Mucosa of rectum (tissue), 2 donors: ENCODE results near the gene HLA-C.
"Not testable (repeated sequence)": the region's sequence is repeated elsewhere in the genome, so short reads cannot be mapped to it uniquely, and the experiment has no call there.

Source experiments
- H3K27ac ChIP-seq, 2 donors: one replicate each; pipeline ENCODE4 v1.7.0; 2013; ENCODE audit warnings: inconsistent platforms in 2 of 2, low read depth in 2 of 2, low read length in 2 of 2
- H3K27me3 ChIP-seq, 2 donors: one replicate each; pipeline ENCODE4 v1.7.0; 2013; ENCODE audit warnings: low read length in 2 of 2; ENCODE audit not compliant: control insufficient read depth in 2 of 2, insufficient read depth in 2 of 2
- H3K36me3 ChIP-seq, 2 donors: one replicate each; pipeline ENCODE4 v1.7.0; 2013; ENCODE audit warnings: low read length in 2 of 2; ENCODE audit not compliant: control insufficient read depth in 2 of 2, insufficient read depth in 2 of 2
- H3K4me1 ChIP-seq, 2 donors: one replicate each; pipeline ENCODE4 v1.7.0; 2013; ENCODE audit warnings: low read length in 2 of 2, mild to moderate bottlenecking in 1 of 2; ENCODE audit not compliant: control insufficient read depth in 2 of 2, insufficient read depth in 2 of 2
- H3K4me3 ChIP-seq, 2 donors: one replicate each; pipeline ENCODE4 v1.7.0; 2013; ENCODE audit warnings: low read length in 2 of 2
- H3K9ac ChIP-seq, 2 donors: one replicate each; pipeline ENCODE4 v1.7.0; 2013; ENCODE audit warnings: low read length in 2 of 2, low read depth in 1 of 2, mild to moderate bottlenecking in 1 of 2
- H3K9me3 ChIP-seq, 2 donors: one replicate each; pipeline ENCODE4 v1.7.0; 2013; ENCODE audit warnings: low read length in 2 of 2; ENCODE audit not compliant: control insufficient read depth in 2 of 2
- donor health status: healthy.
- donor health status: Normal muscosa, but diverticular disease.

HLA-C gene

GRCh38 chr6:31299947-31300346 lies 28.1 kb upstream of the HLA-C start:
- no peak overlapping the region for H3K9ac ChIP-seq
- H3K9me3 ChIP-seq, result no peaks in the 10 kb centered on the region
- no peaks in the 10 kb centered on the region for H3K4me1 ChIP-seq
- no peak overlapping the region for H3K4me3 ChIP-seq
- no peaks in the 10 kb centered on the region for H3K36me3 ChIP-seq
- H3K27me3 ChIP-seq, result peaks cover 4% of the 10 kb centered on the region in 2 donors
- no peak overlapping the region for H3K27ac ChIP-seq

- peaks cover 4% of the 10 kb centered on the region in 2 donors for H3K27me3 ChIP-seq
- no peaks in the 10 kb centered on the region for H3K4me1 ChIP-seq
- no peaks in the 10 kb centered on the region for H3K9me3 ChIP-seq
- no peak overlapping the region for H3K9ac ChIP-seq
- H3K27ac ChIP-seq, result no peak overlapping the region
- H3K4me3 ChIP-seq, result no peak overlapping the region
- no peaks in the 10 kb centered on the region for H3K36me3 ChIP-seq
Observed at GRCh38 chr6:31299511-31299910, 27.6 kb upstream of the HLA-C start.

GRCh38 chr6:31294056-31294455 lies 22.2 kb upstream of the HLA-C start:
- H3K36me3 ChIP-seq, result no peaks in the 10 kb centered on the region
- H3K4me3 ChIP-seq, result no peak overlapping the region
- H3K27me3 ChIP-seq, result peaks cover 0 to 4% of the 10 kb centered on the region in 2 donors
- H3K9me3 ChIP-seq, result no peaks in the 10 kb centered on the region
- no peak overlapping the region for H3K9ac ChIP-seq
- no peak overlapping the region for H3K27ac ChIP-seq
- H3K4me1 ChIP-seq, result no peaks in the 10 kb centered on the region

- Histone ChIP-seq H3K27me3 (peaks cover 0 to 4% of the 10 kb centered on the region in 2 donors), H3K27ac (no peak overlapping the region), H3K4me1 (no peaks in the 10 kb centered on the region)
Observed at GRCh38 chr6:31293343-31293742, 21.5 kb upstream of the HLA-C start.

GRCh38 chr6:31289788-31290187 lies 17.9 kb upstream of the HLA-C start:
- no peak overlapping the region for H3K4me3 ChIP-seq
- H3K27me3 ChIP-seq, result peaks cover 0 to 5% of the 10 kb centered on the region in 2 donors
- H3K9ac ChIP-seq, result no peak overlapping the region
- H3K4me1 ChIP-seq, result no peaks in the 10 kb centered on the region
- no peaks in the 10 kb centered on the region for H3K36me3 ChIP-seq
- no peaks in the 10 kb centered on the region for H3K9me3 ChIP-seq
- H3K27ac ChIP-seq, result no peak overlapping the region

More at GRCh38 chr6:31293343-31293742, 21.5 kb upstream of the HLA-C start:
- H3K9me3 ChIP-seq, result no peaks in the 10 kb centered on the region
- H3K9ac ChIP-seq, result no peak overlapping the region
- H3K4me3 ChIP-seq, result no peak overlapping the region
- no peaks in the 10 kb centered on the region for H3K36me3 ChIP-seq

GRCh38 chr6:31287619-31288018 lies 15.7 kb upstream of the HLA-C start:
- H3K9me3 ChIP-seq, result no peaks in the 10 kb centered on the region
- no peak overlapping the region for H3K27ac ChIP-seq
- H3K27me3 ChIP-seq, result peaks cover 0 to 5% of the 10 kb centered on the region in 2 donors
- H3K36me3 ChIP-seq, result no peaks in the 10 kb centered on the region
- H3K4me1 ChIP-seq, result no peaks in the 10 kb centered on the region
- H3K4me3 ChIP-seq, result no peak overlapping the region
- no peak overlapping the region for H3K9ac ChIP-seq

- Histone ChIP-seq H3K27ac (no peak overlapping the region), H3K4me1 (no peaks in the 10 kb centered on the region), H3K9ac (no peak overlapping the region), H3K4me3 (no peak overlapping the region), H3K9me3 (no peaks in the 10 kb centered on the region), H3K27me3 (peaks cover 0 to 5% of the 10 kb centered on the region in 2 donors), H3K36me3 (no peaks in the 10 kb centered on the region)
Observed at GRCh38 chr6:31285982-31286381, 14.1 kb upstream of the HLA-C start.

- no peaks in the 10 kb centered on the region for H3K4me1 ChIP-seq
- H3K9me3 ChIP-seq, result no peaks in the 10 kb centered on the region
- H3K27ac ChIP-seq, result no peak overlapping the region
- no peak overlapping the region for H3K9ac ChIP-seq
- H3K36me3 ChIP-seq, result no peaks in the 10 kb centered on the region
- no peak overlapping the region for H3K4me3 ChIP-seq
- H3K27me3 ChIP-seq, result peaks cover 0 to 5% of the 10 kb centered on the region in 2 donors
Observed at GRCh38 chr6:31285486-31285885, 13.6 kb upstream of the HLA-C start.

GRCh38 chr6:31279647-31280046 lies 7.8 kb upstream of the HLA-C start:
- H3K9me3 ChIP-seq, H3K4me3 ChIP-seq, H3K27ac ChIP-seq, H3K4me1 ChIP-seq, H3K36me3 ChIP-seq, H3K9ac ChIP-seq, H3K27me3 ChIP-seq: not testable (repeated sequence)

- H3K27ac ChIP-seq, result peak overlapping the region; percentile 89 to 92
- peak overlapping the region; percentile 79 to 80 for H3K4me3 ChIP-seq
- H3K9ac ChIP-seq, result peak overlapping the region; percentile 80 to 83
- H3K27me3 ChIP-seq, result no peaks in the 10 kb centered on the region
- no peaks in the 10 kb centered on the region for H3K9me3 ChIP-seq
- peaks cover 9 to 20% of the 10 kb centered on the region in 2 donors for H3K36me3 ChIP-seq
- peaks cover 8 to 11% of the 10 kb centered on the region in 2 donors for H3K4me1 ChIP-seq
Observed at GRCh38 chr6:31272836-31273626, 1.1 kb upstream of the HLA-C start.
